ENCODE data around the gene NAGLU. TPM values are rescaled to one million over a fixed set of nuclear protein-coding genes. Genes with fewer than 3 reads are reported as not detected.

Gene NAGLU
- total RNA-seq, 1 donor from 2014 or later: 25.2 TPM

GRCh38 chr17:42585353-42585752, 49.3 kb downstream of the NAGLU start:
- no peak for DNase-seq (ENCODE audit: low read depth)
- no peak for TF ChIP-seq CTCF (conservative IDR thresholded peaks at IDR 0.05; ENCODE audit: low read depth, low read length)
- no peak overlapping the region for H3K4me3 ChIP-seq (ENCODE audit: low read depth, low read length)

- no peak overlapping the region for H3K4me3 ChIP-seq (ENCODE audit: low read depth, low read length)
Measured at GRCh38 chr17:42586514-42587230, 50.6 kb downstream of the NAGLU start.

GRCh38 chr17:42590886-42591285, 54.8 kb downstream of the NAGLU start:
- DNase-seq (ENCODE audit: low read depth): no peak
- TF ChIP-seq CTCF (conservative IDR thresholded peaks at IDR 0.05; ENCODE audit: low read depth, low read length): no peak
- H3K4me3 ChIP-seq (ENCODE audit: low read depth, low read length): no peak overlapping the region

More at GRCh38 chr17:42586514-42587230, 50.6 kb downstream of the NAGLU start:
- TF ChIP-seq CTCF (conservative IDR thresholded peaks at IDR 0.05; ENCODE audit: low read depth, low read length): no peak
- no peak for DNase-seq (ENCODE audit: low read depth)

- TF ChIP-seq CTCF (conservative IDR thresholded peaks at IDR 0.05; ENCODE audit: low read depth, low read length): no peak
- H3K4me3 ChIP-seq (ENCODE audit: low read depth, low read length): no peak overlapping the region
Measured at GRCh38 chr17:42591411-42591810, 55.4 kb downstream of the NAGLU start.

More at GRCh38 chr17:42591411-42591810, 55.4 kb downstream of the NAGLU start:
- DNase-seq (ENCODE audit: low read depth): no peak

Other genes starting within 250 kb of the NAGLU start
- 10.9 and 11.3 TPM in 2 replicates for gene STAT5A, start 247.7 kb upstream of the NAGLU start, total RNA-seq
- gene STAT3, start 147.8 kb upstream of the NAGLU start, total RNA-seq: 63.0 and 82.0 TPM in 2 replicates
- 184 and 265 TPM in 2 replicates for gene CAVIN1, start 113.0 kb upstream of the NAGLU start, total RNA-seq
- gene ATP6V0A1, start 77.4 kb upstream of the NAGLU start, total RNA-seq: 25.4 and 32.3 TPM in 2 replicates
- gene HSD17B1, start 16.7 kb downstream of the NAGLU start, total RNA-seq: 0.75 and 0.94 TPM in 2 replicates
- 49.4 and 58.2 TPM in 2 replicates for gene COASY, start 25.9 kb downstream of the NAGLU start, total RNA-seq
- gene MLX, start 30.9 kb downstream of the NAGLU start, total RNA-seq: 15.7 and 47.6 TPM in 2 replicates
- gene PSMC3IP, start 41.5 kb downstream of the NAGLU start, total RNA-seq: 23.8 and 25.9 TPM in 2 replicates
- 38.0 and 38.2 TPM in 2 replicates for gene RETREG3, start 73.1 kb downstream of the NAGLU start, total RNA-seq
- 96.1 and 142 TPM in 2 replicates for gene TUBG1, start 73.4 kb downstream of the NAGLU start, total RNA-seq
- 8.2 and 14.2 TPM in 2 replicates for gene TUBG2, start 123.0 kb downstream of the NAGLU start, total RNA-seq
- 8.5 and 19.1 TPM in 2 replicates for gene PLEKHH3, start 140.8 kb downstream of the NAGLU start, total RNA-seq
- 3.0 and 6.5 TPM in 2 replicates for gene CCR10, start 145.6 kb downstream of the NAGLU start, total RNA-seq
- 4.1 and 11.8 TPM in 2 replicates for gene CNTNAP1, start 146.3 kb downstream of the NAGLU start, total RNA-seq
- gene EZH1, start 208.8 kb downstream of the NAGLU start, total RNA-seq: 6.9 and 14.4 TPM in 2 replicates
- 1.0 and 4.3 TPM in 2 replicates for gene RAMP2, start 225.0 kb downstream of the NAGLU start, total RNA-seq
- 90.1 and 136 TPM in 2 replicates for gene VPS25, start 237.2 kb downstream of the NAGLU start, total RNA-seq
- 2.3 and 11.3 TPM in 2 replicates for gene WNK4, start 244.4 kb downstream of the NAGLU start, total RNA-seq